Breast epithelium (tissue), 4 donors: ENCODE data around the gene KIZ. TPM values are rescaled to one million over a fixed set of nuclear protein-coding genes. Genes with fewer than 3 reads are reported as not detected.
"Not testable (repeated sequence)": the region's sequence is repeated elsewhere in the genome, so short reads cannot be mapped to it uniquely, and the experiment has no call there.

Experiments used
- DNase-seq, 2 donors: peaks; one replicate each; pipeline ENCODE4 v3.0.0-alpha.2; 2019; ENCODE audit warnings: low spot score in 2 of 2
- H3K27ac ChIP-seq, 2 donors: fragments of 200-600 bp; sonication (generic) in 1 of 2; one replicate each; pipeline ENCODE4 v1.5.1; 2016 to 2019; ENCODE audit warnings: mild to moderate bottlenecking in 1 of 2
- H3K27me3 ChIP-seq, 2 donors: fragments of 200-600 bp; sonication (generic) in 1 of 2; one replicate each; pipeline versions ENCODE4 v1.5.1 to v1.6.0; 2017 to 2019; ENCODE audit warnings: control low read depth in 1 of 2, mild to moderate bottlenecking in 1 of 2
- H3K36me3 ChIP-seq: fragments of 200-600 bp; one replicate; pipeline ENCODE4 v1.5.1; 2019
- H3K4me1 ChIP-seq, 2 donors: fragments of 200-600 bp; sonication (generic); one replicate each; pipeline ENCODE4 v1.5.1; 2016 to 2019; ENCODE audit warnings: control low read depth in 1 of 2
- H3K4me3 ChIP-seq, 3 donors: fragments of 200-600 bp; sonication (generic); 1 replicate in 2 of 3; 2 replicates in 1 of 3; pipeline ENCODE4 v1.5.1; 2016 to 2019; ENCODE audit warnings: mild to moderate bottlenecking in 3 of 3, moderate library complexity in 2 of 3
- H3K9me3 ChIP-seq, 2 donors: fragments of 200-600 bp; sonication (generic) in 1 of 2; one replicate each; pipeline ENCODE4 v1.5.1; 2016 to 2019; ENCODE audit warnings: control low read depth in 1 of 2
- POLR2A ChIP-seq: fragments of 450-650 bp; IDR thresholded peaks from one replicate; pipeline ENCODE4 v1.6.1; 2016; ENCODE audit warnings: antibody characterized with exemption, mild to moderate bottlenecking, moderate library complexity
- POLR2AphosphoS5 ChIP-seq, 3 donors: sonication (generic); formaldehyde crosslinking; IDR thresholded peaks; one replicate each; pipeline ENCODE4 v1.6.1; 2017; ENCODE audit warnings: antibody characterized with exemption in 3 of 3
- intact Hi-C: fragments of 100-400 bp; cut with DNase I; formaldehyde crosslinking; loops from one replicate; pipeline ENCODE4 v1.15.1; 2023; ENCODE audit warnings: low total_unique reads
- total RNA-seq, 3 donors: library from RNA; depleted of rRNA; stranded (reverse); fragments of >200 nt; gene quantifications; one replicate each; pipeline ENCODE4 v1.1.0, GENCODE V29; 2016
- TF ChIP-seq, protein P1 (sequence below), 3 donors: fragments of 450-650 bp; IDR thresholded peaks; one replicate each; pipeline ENCODE4 v1.5.1; 2016 to 2017; ENCODE audit warnings: antibody characterized with exemption in 3 of 3, mild to moderate bottlenecking in 3 of 3, moderate library complexity in 3 of 3

The KIZ gene
- total RNA-seq, 3 donors from 2014 or later = 29.8 to 46.2 (median 45.9) TPM

DNA sequence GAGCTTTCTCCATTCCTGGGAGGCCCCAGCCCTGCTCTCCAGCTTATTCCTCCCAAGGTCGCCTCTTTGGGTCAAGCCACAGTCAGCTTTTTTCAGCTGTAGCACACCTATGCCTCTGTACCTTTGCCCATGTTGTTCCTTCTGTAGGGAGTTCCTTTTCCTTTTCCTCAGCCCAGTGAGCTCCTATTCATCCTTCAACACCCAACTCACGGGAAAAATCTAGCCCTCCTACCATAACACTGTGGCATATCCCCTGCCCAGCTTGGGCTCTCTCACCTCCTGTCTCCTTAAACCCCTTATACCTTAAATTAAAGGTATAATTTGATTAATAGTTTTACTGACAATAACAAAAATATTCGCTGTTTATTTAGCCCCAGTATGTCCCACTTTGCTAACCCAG, 118.9 kb downstream of the KIZ start:
- no peak overlapping the region for H3K27ac ChIP-seq
- DNase-seq = no peak
- no peaks in the 10 kb centered on the region for H3K27me3 ChIP-seq
- intact Hi-C loops = no loop called here
- H3K9me3 ChIP-seq = no peaks in the 10 kb centered on the region
- no peaks in the 10 kb centered on the region for H3K4me1 ChIP-seq
- TF ChIP-seq, protein P1, sequence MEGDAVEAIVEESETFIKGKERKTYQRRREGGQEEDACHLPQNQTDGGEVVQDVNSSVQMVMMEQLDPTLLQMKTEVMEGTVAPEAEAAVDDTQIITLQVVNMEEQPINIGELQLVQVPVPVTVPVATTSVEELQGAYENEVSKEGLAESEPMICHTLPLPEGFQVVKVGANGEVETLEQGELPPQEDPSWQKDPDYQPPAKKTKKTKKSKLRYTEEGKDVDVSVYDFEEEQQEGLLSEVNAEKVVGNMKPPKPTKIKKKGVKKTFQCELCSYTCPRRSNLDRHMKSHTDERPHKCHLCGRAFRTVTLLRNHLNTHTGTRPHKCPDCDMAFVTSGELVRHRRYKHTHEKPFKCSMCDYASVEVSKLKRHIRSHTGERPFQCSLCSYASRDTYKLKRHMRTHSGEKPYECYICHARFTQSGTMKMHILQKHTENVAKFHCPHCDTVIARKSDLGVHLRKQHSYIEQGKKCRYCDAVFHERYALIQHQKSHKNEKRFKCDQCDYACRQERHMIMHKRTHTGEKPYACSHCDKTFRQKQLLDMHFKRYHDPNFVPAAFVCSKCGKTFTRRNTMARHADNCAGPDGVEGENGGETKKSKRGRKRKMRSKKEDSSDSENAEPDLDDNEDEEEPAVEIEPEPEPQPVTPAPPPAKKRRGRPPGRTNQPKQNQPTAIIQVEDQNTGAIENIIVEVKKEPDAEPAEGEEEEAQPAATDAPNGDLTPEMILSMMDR (IDR thresholded peaks at IDR 0.05) = no peak
- TF ChIP-seq POLR2AphosphoS5 (IDR thresholded peaks at IDR 0.05) = no peak
- no peak for TF ChIP-seq POLR2A
- H3K36me3 ChIP-seq = no peaks in the 10 kb centered on the region
- H3K4me3 ChIP-seq = no peak overlapping the region

DNA sequence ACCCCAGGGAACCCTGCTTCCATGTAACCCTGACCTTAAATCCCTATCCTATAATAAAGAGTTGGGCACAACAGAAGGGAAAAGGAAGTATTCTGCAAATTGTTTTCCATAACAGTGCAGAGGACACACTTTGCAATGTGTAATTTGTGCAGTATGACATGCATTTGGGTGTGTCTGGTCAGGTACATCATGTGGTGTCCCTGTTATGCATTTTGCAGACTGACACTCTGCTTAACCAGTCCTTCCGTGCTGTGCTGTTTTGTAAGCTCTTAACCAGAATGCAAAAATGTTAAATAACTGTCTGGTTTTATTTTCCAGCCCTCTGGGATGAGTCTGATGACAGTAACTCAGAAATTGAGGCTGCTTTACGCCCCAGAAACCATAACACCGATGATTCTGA, 120.3 kb downstream of the KIZ start:
- Histone ChIP-seq H3K36me3 (no peaks in the 10 kb centered on the region), H3K27ac (no peak overlapping the region), H3K4me1 (no peaks in the 10 kb centered on the region), H3K4me3 (no peak overlapping the region), H3K9me3 (no peaks in the 10 kb centered on the region), H3K27me3 (no peaks in the 10 kb centered on the region)
- TF ChIP-seq POLR2A = no peak
- TF ChIP-seq, protein P1 (IDR thresholded peaks at IDR 0.05) = no peak
- TF ChIP-seq POLR2AphosphoS5 (IDR thresholded peaks at IDR 0.05) = no peak
- intact Hi-C loops = no loop called here
- DNase-seq = no peak

DNA sequence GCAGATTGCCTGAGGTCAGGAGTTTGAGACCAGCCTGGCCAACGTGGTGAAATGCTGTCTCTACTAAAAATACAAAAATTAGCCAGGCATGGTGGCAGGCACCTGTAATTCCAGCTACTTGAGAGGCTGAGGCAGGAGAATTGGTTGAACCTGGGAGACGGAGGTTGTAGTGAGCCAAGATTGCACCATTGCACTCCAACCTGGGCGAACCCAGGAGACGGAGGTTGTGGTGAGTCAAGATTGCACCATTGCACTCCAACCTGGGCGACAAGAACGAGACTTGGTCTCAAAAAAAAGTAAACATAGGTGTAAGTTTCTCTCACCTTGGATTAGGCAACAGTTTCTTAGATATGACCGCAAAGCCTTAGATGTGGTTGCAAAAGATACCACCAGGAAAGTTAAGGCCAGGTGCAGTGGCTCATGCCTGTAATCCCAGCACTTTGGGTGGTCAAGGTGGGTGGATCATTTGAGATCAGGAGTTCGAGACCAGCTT, 121.8 kb downstream of the KIZ start:
- H3K4me1 ChIP-seq, H3K27ac ChIP-seq, H3K4me3 ChIP-seq, H3K27me3 ChIP-seq, DNase-seq, intact Hi-C loops, H3K36me3 ChIP-seq, H3K9me3 ChIP-seq: not testable (repeated sequence)

DNA sequence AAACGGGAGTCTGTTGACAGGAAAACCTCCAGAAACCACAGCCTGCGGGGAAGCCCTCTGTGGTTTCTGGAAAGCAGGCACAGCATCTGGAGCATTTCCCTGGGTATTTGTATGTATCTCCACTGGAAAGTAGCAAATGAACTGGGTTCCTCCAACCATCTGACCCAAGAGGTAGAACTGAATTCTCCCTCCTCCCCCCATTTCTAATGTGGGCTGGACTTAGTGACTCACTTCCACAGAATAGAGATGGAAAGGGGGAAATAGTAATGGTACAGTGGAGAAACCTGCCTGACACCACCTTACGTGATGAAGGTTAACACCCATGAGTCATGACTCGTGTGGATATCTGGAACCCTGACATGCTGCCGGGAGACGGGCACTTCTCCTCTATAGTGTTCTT, 125.4 kb downstream of the KIZ start:
- intact Hi-C loops = no loop called here
- no peak overlapping the region for H3K27ac ChIP-seq
- TF ChIP-seq POLR2A = no peak
- TF ChIP-seq POLR2AphosphoS5 (IDR thresholded peaks at IDR 0.05) = no peak
- TF ChIP-seq, protein P1 (IDR thresholded peaks at IDR 0.05) = no peak
- no peaks in the 10 kb centered on the region for H3K27me3 ChIP-seq
- no peak for DNase-seq
- no peak overlapping the region for H3K4me3 ChIP-seq
- no peaks in the 10 kb centered on the region for H3K4me1 ChIP-seq
- H3K9me3 ChIP-seq = no peaks in the 10 kb centered on the region
- H3K36me3 ChIP-seq = no peaks in the 10 kb centered on the region

DNA sequence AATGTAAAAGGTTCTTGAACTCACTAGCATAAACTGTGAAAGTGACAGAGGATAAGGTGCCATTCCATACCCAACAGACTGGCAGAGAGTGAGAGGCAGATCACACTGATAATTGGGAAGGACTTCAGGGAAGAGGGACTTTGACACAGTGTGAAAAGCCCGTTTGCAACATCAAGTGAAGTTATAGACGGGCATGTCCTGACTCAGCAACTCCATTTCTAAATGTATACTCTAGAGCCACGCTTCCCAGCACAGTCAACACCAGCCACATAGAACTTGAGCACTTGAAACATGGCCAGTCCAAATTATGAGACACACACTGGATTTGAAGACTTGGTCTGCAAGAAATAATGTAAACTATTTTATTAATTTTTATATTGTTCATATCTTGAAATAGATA, 131.3 kb downstream of the KIZ start:
- H3K9me3 ChIP-seq = no peaks in the 10 kb centered on the region
- H3K4me1 ChIP-seq = no peaks in the 10 kb centered on the region
- no peaks in the 10 kb centered on the region for H3K36me3 ChIP-seq
- DNase-seq = no peak
- no peak overlapping the region for H3K4me3 ChIP-seq
- H3K27me3 ChIP-seq = no peaks in the 10 kb centered on the region
- intact Hi-C loops = no loop called here
- H3K27ac ChIP-seq = no peak overlapping the region
- TF ChIP-seq POLR2AphosphoS5 (IDR thresholded peaks at IDR 0.05) = no peak
- TF ChIP-seq, protein P1 (IDR thresholded peaks at IDR 0.05) = no peak
- no peak for TF ChIP-seq POLR2A

DNA sequence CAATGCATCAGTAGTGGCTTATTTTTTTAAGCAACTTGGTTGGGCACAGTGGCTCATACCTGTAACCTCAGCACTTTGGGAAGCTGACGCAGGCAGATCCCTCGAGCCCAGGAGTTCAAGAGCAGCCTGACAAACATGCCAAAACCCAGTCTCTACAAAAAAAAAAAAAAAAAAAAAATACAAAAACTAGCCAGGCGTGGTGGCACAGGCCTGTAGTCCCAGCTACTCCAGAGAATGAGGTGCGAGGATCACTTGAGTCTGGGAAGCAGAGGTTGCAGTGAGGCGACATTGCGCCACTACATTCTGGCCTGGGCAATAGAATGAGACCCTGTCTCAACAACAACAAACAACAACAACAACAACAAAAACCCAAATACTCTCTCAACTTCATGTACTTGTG, 132.5 kb downstream of the KIZ start:
- TF ChIP-seq POLR2A (no peak), POLR2AphosphoS5 (IDR thresholded peaks at IDR 0.05) (no peak)
- TF ChIP-seq, protein P1 (IDR thresholded peaks at IDR 0.05) = no peak
- no peak for DNase-seq

More for the DNA sequence above, 132.5 kb downstream of the KIZ start:
- H3K4me1 ChIP-seq = no peaks in the 10 kb centered on the region
- no peak overlapping the region for H3K27ac ChIP-seq
- H3K9me3 ChIP-seq = no peaks in the 10 kb centered on the region
- intact Hi-C loops = no loop called here
- H3K27me3 ChIP-seq = no peaks in the 10 kb centered on the region
- H3K36me3 ChIP-seq = no peaks in the 10 kb centered on the region
- no peak overlapping the region for H3K4me3 ChIP-seq
